A673 (cell line): ENCODE data around the gene THSD4. TPM values are rescaled to one million over a fixed set of nuclear protein-coding genes. Genes with fewer than 3 reads are reported as not detected.

ENCODE experiments used
- BruUV-seq: library from RNA; stranded (reverse); fragments of 400-500 nt; replicated peaks from 2 replicates; lab custom pipeline; 2021; lab: Mats Ljungman, UMichigan
- CTCF ChIA-PET: fragments of 300-600 bp; sonication (Branson Sonifier 250); formaldehyde crosslinking; loops from one replicate; lab custom pipeline; 2022; ENCODE audit warnings: antibody characterized with exemption; lab: Charles Lee
- POLR2A ChIA-PET: fragments of 300-600 bp; sonication (Branson Sonifier 250); formaldehyde crosslinking; loops from one replicate; lab custom pipeline; 2022; ENCODE audit warnings: antibody characterized with exemption; ENCODE audit not compliant: low non-redundant PET; lab: Charles Lee
- DNase-seq: peaks from one replicate; pipeline ENCODE4 v3.0.0-alpha.2; 2015; ENCODE audit warnings: low spot score
- H3K27ac ChIP-seq: fragments of 200-600 bp; sonication (generic); 2 replicates; pipeline ENCODE4 v1.5.1; 2016; ENCODE audit warnings: mixed run types, low read depth, mild to moderate bottlenecking, mixed read lengths, antibody characterized with exemption, low read length; ENCODE audit not compliant: poor library complexity, severe bottlenecking
- H3K27me3 ChIP-seq: fragments of 200-600 bp; sonication (generic); replicated peaks from 2 replicates; pipeline ENCODE4 v1.6.1; 2017; ENCODE audit warnings: mixed run types, low read depth, mild to moderate bottlenecking, mixed read lengths, antibody characterized with exemption, low read length; ENCODE audit not compliant: insufficient read depth, poor library complexity
- H3K36me3 ChIP-seq: fragments of 200-600 bp; sonication (generic); 2 replicates; pipeline ENCODE4 v1.6.1; 2016; ENCODE audit warnings: mixed run types, mild to moderate bottlenecking, mixed read lengths, antibody characterized with exemption, low read length; ENCODE audit not compliant: insufficient read depth, poor library complexity, severe bottlenecking
- H3K4me1 ChIP-seq: fragments of 200-600 bp; sonication (generic); 2 replicates; pipeline ENCODE4 v1.6.1; 2017; ENCODE audit warnings: mixed run types, mild to moderate bottlenecking, mixed read lengths, antibody characterized with exemption, low read length; ENCODE audit not compliant: insufficient read depth, poor library complexity, severe bottlenecking
- H3K4me3 ChIP-seq: fragments of 200-600 bp; sonication (generic); 2 replicates; pipeline ENCODE4 v1.5.1; 2016; ENCODE audit warnings: low read depth, mixed run types, mild to moderate bottlenecking, mixed read lengths, low read length; ENCODE audit not compliant: poor library complexity, severe bottlenecking
- H3K9me3 ChIP-seq: fragments of 200-600 bp; sonication (generic); 2 replicates; pipeline ENCODE4 v1.6.1; 2016; ENCODE audit warnings: mixed run types, low read depth, mild to moderate bottlenecking, mixed read lengths, antibody characterized with exemption, low read length; ENCODE audit not compliant: poor library complexity, severe bottlenecking
- CTCF ChIP-seq: fragments of 300-800, 200-600 bp; sonication (generic); conservative IDR thresholded peaks from 2 replicates; pipeline ENCODE4 v1.5.1; 2017; ENCODE audit warnings: low read depth, mild to moderate bottlenecking, antibody characterized with exemption, low read length, moderate library complexity, mixed read lengths
- EZH2 ChIP-seq: fragments of 200-600 bp; sonication (generic); IDR thresholded peaks from 2 replicates; pipeline ENCODE4 v1.6.1; 2017; ENCODE audit warnings: borderline replicate concordance, low read depth, mild to moderate bottlenecking, mixed read lengths, antibody characterized with exemption, low read length; ENCODE audit not compliant: poor library complexity, severe bottlenecking
- intact Hi-C: fragments of 100-400 bp; cut with micrococcal nuclease; formaldehyde crosslinking; loops from one replicate; pipeline ENCODE4 v1.10.0; 2022; ENCODE audit not compliant: unreplicated experiment
- total RNA-seq: library from RNA; stranded (reverse); gene quantifications from 2 replicates; pipeline ENCODE4 v1.2.3, GENCODE V29; 2021

THSD4 gene
- total RNA-seq, 1 experiment from 2014 or later: 2.4 TPM

GRCh38 chr15:71562251-71562650 lies 447.0 kb downstream of the THSD4 start:
- intact Hi-C loops: no loop called here
- CTCF ChIA-PET: no interaction called here

GRCh38 chr15:71564217-71564616 lies 448.9 kb downstream of the THSD4 start:
- no TSS peak for BruUV-seq
- CTCF ChIA-PET: no interaction called here
- no peak for DNase-seq

More at GRCh38 chr15:71562251-71562650, 447.0 kb downstream of the THSD4 start:
- no peak overlapping the region for H3K27ac ChIP-seq
- no peaks in the 10 kb centered on the region for H3K9me3 ChIP-seq
- no TSS peak for BruUV-seq
- no peak for TF ChIP-seq EZH2
- TF ChIP-seq CTCF: no peak
- no peak for DNase-seq
- H3K4me1 ChIP-seq: no peaks in the 10 kb centered on the region
- no peaks in the 10 kb centered on the region for H3K36me3 ChIP-seq
- H3K4me3 ChIP-seq: no peak overlapping the region
- peaks cover 12% of the 10 kb centered on the region for H3K27me3 ChIP-seq
- POLR2A ChIA-PET: no interaction called here

GRCh38 chr15:71565006-71565405 lies 449.7 kb downstream of the THSD4 start:
- Histone ChIP-seq H3K4me3 (no peak overlapping the region), H3K27me3 (peaks cover 5% of the 10 kb centered on the region), H3K4me1 (no peaks in the 10 kb centered on the region), H3K27ac (no peak overlapping the region), H3K36me3 (no peaks in the 10 kb centered on the region), H3K9me3 (no peaks in the 10 kb centered on the region)
- CTCF ChIA-PET: no interaction called here
- intact Hi-C loops: no loop called here
- TF ChIP-seq CTCF (no peak), EZH2 (no peak)
- POLR2A ChIA-PET: no interaction called here
- no peak for DNase-seq
- no TSS peak for BruUV-seq

More at GRCh38 chr15:71564217-71564616, 448.9 kb downstream of the THSD4 start:
- Histone ChIP-seq H3K4me1 (no peaks in the 10 kb centered on the region), H3K9me3 (no peaks in the 10 kb centered on the region), H3K27ac (no peak overlapping the region), H3K27me3 (peaks cover 8% of the 10 kb centered on the region), H3K4me3 (no peak overlapping the region), H3K36me3 (no peaks in the 10 kb centered on the region)
- TF ChIP-seq EZH2 (no peak), CTCF (no peak)
- POLR2A ChIA-PET: no interaction called here
- intact Hi-C loops: no loop called here
